GM10266 (cell line): ENCODE measurements around the gene PREP.

Experiments
- DNase-seq: peaks from one replicate; pipeline ENCODE4 v3.0.0; 2012; ENCODE audit errors: extremely low spot score
- CTCF ChIP-seq: IDR thresholded peaks from 2 replicates; pipeline ENCODE4 v1.5.1; 2012; ENCODE audit warnings: mild to moderate bottlenecking, low read depth; ENCODE audit not compliant: control insufficient read depth, insufficient read depth; ENCODE audit errors: missing control alignments

Gene PREP

GRCh38 chr6:105391705-105392104 is 11.2 kb downstream of the PREP start:
- DNase-seq, result no peak
- TF ChIP-seq CTCF, result no peak

GRCh38 chr6:105389543-105389942 is 13.3 kb downstream of the PREP start:
- no peak for TF ChIP-seq CTCF
- no peak for DNase-seq

- no peak for DNase-seq
- TF ChIP-seq CTCF, result no peak
Observed at GRCh38 chr6:105388392-105388791, 14.5 kb downstream of the PREP start.

- no peak for DNase-seq
- no peak for TF ChIP-seq CTCF
Observed at GRCh38 chr6:105384004-105384403, 18.9 kb downstream of the PREP start.

GRCh38 chr6:105382958-105383357 is 19.9 kb downstream of the PREP start:
- no peak for TF ChIP-seq CTCF
- no peak for DNase-seq

- TF ChIP-seq CTCF, result no peak
Observed at GRCh38 chr6:105382496-105382895, 20.4 kb downstream of the PREP start.

GRCh38 chr6:105380634-105381033 is 22.2 kb downstream of the PREP start:
- no peak for DNase-seq
- no peak for TF ChIP-seq CTCF

More at GRCh38 chr6:105382496-105382895, 20.4 kb downstream of the PREP start:
- DNase-seq, result no peak
